ENCODE measurements around the gene PRDM16.

PRDM16 gene

DNA sequence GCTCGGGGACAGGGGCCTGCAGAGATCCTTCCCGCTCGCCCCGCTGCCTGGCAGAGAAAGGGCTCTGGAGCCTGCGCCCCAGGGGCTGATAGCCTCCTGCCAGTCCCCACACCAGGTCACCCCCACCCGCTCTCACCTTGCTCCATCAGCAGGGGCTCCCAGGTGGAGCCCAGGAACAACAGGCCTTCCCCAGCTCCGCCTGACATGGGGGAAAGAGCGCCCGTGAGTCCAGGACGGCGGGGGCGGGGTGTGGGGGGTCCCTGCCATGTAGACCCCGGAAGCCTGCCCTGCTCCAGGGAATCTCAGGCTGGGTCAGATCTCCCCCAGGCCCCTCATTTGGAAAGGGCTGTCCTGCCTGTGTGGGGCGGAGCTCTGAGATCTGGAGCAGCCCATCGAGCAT is 166.5 kb downstream of the PRDM16 start:
- Histone ChIP-seq H3K27ac (ENCODE audit: low read length) (no peak overlapping the region), H3K4me2 (ENCODE audit: low read depth, low read length) (no peak overlapping the region), H4K20me1 (ENCODE audit: insufficient read depth, low read length) (no peaks in the 10 kb centered on the region), H3K36me3 (replicated peaks; ENCODE audit: insufficient read depth, low read length) (no peaks in the 10 kb centered on the region), H3F3A (ENCODE audit: insufficient read depth, low read length) (no peaks in the 10 kb centered on the region), H3K9ac (ENCODE audit: low read length) (no peak overlapping the region), H3K9me2 (replicated peaks; ENCODE audit: insufficient read depth, low read length) (no peaks in the 10 kb centered on the region), H2AFZ (ENCODE audit: low read length) (no peak overlapping the region), H3K4me3 (ENCODE audit: low read length) (no peak overlapping the region), H3K4me1 (ENCODE audit: low read length) (no peaks in the 10 kb centered on the region), H3K79me2 (ENCODE audit: low read length) (no peaks in the 10 kb centered on the region), H3K27me3 (replicated peaks; ENCODE audit: insufficient read depth, low read length) (peaks cover 95% of the 10 kb centered on the region), H3K9me3 (replicated peaks; ENCODE audit: insufficient read depth, low read length) (no peaks in the 10 kb centered on the region)
- DNase-seq = no peak
- TF ChIP-seq, protein P1, sequence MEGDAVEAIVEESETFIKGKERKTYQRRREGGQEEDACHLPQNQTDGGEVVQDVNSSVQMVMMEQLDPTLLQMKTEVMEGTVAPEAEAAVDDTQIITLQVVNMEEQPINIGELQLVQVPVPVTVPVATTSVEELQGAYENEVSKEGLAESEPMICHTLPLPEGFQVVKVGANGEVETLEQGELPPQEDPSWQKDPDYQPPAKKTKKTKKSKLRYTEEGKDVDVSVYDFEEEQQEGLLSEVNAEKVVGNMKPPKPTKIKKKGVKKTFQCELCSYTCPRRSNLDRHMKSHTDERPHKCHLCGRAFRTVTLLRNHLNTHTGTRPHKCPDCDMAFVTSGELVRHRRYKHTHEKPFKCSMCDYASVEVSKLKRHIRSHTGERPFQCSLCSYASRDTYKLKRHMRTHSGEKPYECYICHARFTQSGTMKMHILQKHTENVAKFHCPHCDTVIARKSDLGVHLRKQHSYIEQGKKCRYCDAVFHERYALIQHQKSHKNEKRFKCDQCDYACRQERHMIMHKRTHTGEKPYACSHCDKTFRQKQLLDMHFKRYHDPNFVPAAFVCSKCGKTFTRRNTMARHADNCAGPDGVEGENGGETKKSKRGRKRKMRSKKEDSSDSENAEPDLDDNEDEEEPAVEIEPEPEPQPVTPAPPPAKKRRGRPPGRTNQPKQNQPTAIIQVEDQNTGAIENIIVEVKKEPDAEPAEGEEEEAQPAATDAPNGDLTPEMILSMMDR (IDR thresholded peaks at IDR 0.05; ENCODE audit: low read length) = no peak
- TF ChIP-seq EZH2phosphoT487 (IDR thresholded peaks at IDR 0.05; ENCODE audit: low read length) (no peak), EZH2 (optimal IDR thresholded peaks at IDR 0.05; ENCODE audit: low read depth, low read length) (no peak)

DNA sequence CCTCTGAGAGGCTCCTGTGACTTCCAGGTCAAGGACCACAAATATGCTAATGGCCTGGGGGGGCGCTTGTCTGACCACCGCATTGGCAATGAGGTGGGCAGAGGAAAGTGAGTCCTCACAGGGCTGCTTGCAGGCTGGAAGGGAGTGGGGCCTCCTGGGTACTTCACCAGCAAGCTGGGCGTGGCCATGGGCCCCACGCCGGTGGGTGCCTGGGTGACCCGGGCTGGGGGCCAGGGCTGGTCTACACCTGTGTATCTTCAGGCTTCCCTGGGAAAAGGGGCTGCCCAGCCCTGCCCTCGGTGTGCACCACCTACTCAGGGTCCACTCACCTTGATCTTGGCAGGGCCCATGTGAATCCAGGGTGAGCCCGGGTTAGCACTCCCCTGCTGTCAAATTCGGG is 167.4 kb downstream of the PRDM16 start:
- H2AFZ ChIP-seq (ENCODE audit: low read length) = no peak overlapping the region

GRCh38 chr1:3236955-3237354 is 168.0 kb downstream of the PRDM16 start:
- H3K4me3 ChIP-seq (ENCODE audit: low read length) = no peak overlapping the region
- H3K27ac ChIP-seq (ENCODE audit: low read length) = no peak overlapping the region
- no peaks in the 10 kb centered on the region for H3F3A ChIP-seq (ENCODE audit: insufficient read depth, low read length)
- no peak overlapping the region for H3K4me2 ChIP-seq (ENCODE audit: low read depth, low read length)
- H3K9me2 ChIP-seq (replicated peaks; ENCODE audit: insufficient read depth, low read length) = no peaks in the 10 kb centered on the region
- no peak for TF ChIP-seq EZH2 (optimal IDR thresholded peaks at IDR 0.05; ENCODE audit: low read depth, low read length)
- H2AFZ ChIP-seq (ENCODE audit: low read length) = no peak overlapping the region
- H3K9me3 ChIP-seq (replicated peaks; ENCODE audit: insufficient read depth, low read length) = no peaks in the 10 kb centered on the region
- no peaks in the 10 kb centered on the region for H3K79me2 ChIP-seq (ENCODE audit: low read length)
- H3K4me1 ChIP-seq (ENCODE audit: low read length) = no peaks in the 10 kb centered on the region
- no peaks in the 10 kb centered on the region for H3K36me3 ChIP-seq (replicated peaks; ENCODE audit: insufficient read depth, low read length)
- no peak overlapping the region for H3K9ac ChIP-seq (ENCODE audit: low read length)
- H3K27me3 ChIP-seq (replicated peaks; ENCODE audit: insufficient read depth, low read length) = peaks cover 95% of the 10 kb centered on the region
- no peak for DNase-seq
- no peaks in the 10 kb centered on the region for H4K20me1 ChIP-seq (ENCODE audit: insufficient read depth, low read length)

More for the DNA sequence above, 167.4 kb downstream of the PRDM16 start:
- TF ChIP-seq, protein P1 (IDR thresholded peaks at IDR 0.05; ENCODE audit: low read length) = no peak
- TF ChIP-seq EZH2 (optimal IDR thresholded peaks at IDR 0.05; ENCODE audit: low read depth, low read length) = no peak
- TF ChIP-seq EZH2phosphoT487 (IDR thresholded peaks at IDR 0.05; ENCODE audit: low read length) = no peak
- Histone ChIP-seq H3K4me1 (ENCODE audit: low read length) (no peaks in the 10 kb centered on the region), H3K36me3 (replicated peaks; ENCODE audit: insufficient read depth, low read length) (no peaks in the 10 kb centered on the region), H4K20me1 (ENCODE audit: insufficient read depth, low read length) (no peaks in the 10 kb centered on the region), H3K4me3 (ENCODE audit: low read length) (no peak overlapping the region), H3K4me2 (ENCODE audit: low read depth, low read length) (no peak overlapping the region), H3K27me3 (replicated peaks; ENCODE audit: insufficient read depth, low read length) (peaks cover 95% of the 10 kb centered on the region), H3K9me2 (replicated peaks; ENCODE audit: insufficient read depth, low read length) (no peaks in the 10 kb centered on the region), H3F3A (ENCODE audit: insufficient read depth, low read length) (no peaks in the 10 kb centered on the region), H3K79me2 (ENCODE audit: low read length) (no peaks in the 10 kb centered on the region), H3K9me3 (replicated peaks; ENCODE audit: insufficient read depth, low read length) (no peaks in the 10 kb centered on the region), H3K27ac (ENCODE audit: low read length) (no peak overlapping the region), H3K9ac (ENCODE audit: low read length) (no peak overlapping the region)
- no peak for DNase-seq

DNA sequence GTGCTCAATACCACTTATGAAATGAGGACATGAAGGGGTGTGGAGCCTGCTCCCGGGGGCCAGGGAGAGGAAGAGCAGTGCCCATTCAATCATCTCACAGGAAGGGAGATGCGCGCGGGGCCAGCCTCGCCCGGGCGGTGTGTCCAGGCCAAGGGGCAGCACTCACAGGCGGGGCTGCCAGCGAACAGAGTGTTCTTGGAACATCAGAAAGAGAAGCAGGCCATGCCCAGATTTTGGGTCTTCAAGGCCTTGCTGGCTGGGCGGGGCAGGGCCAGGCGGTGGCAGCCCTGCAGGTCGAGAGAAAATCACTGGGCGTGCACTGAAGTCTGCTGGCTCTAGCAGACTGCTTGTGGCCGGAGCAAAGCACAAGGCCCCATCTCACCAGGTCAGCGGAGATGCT is 168.6 kb downstream of the PRDM16 start:
- Histone ChIP-seq H2AFZ (ENCODE audit: low read length) (no peak overlapping the region), H3K4me2 (ENCODE audit: low read depth, low read length) (no peak overlapping the region), H3K79me2 (ENCODE audit: low read length) (no peaks in the 10 kb centered on the region), H3K27me3 (replicated peaks; ENCODE audit: insufficient read depth, low read length) (peaks cover 95% of the 10 kb centered on the region), H3K36me3 (replicated peaks; ENCODE audit: insufficient read depth, low read length) (no peaks in the 10 kb centered on the region), H3K9me3 (replicated peaks; ENCODE audit: insufficient read depth, low read length) (no peaks in the 10 kb centered on the region), H3K9me2 (replicated peaks; ENCODE audit: insufficient read depth, low read length) (no peaks in the 10 kb centered on the region), H3K27ac (ENCODE audit: low read length) (no peak overlapping the region), H4K20me1 (ENCODE audit: insufficient read depth, low read length) (no peaks in the 10 kb centered on the region), H3K9ac (ENCODE audit: low read length) (no peak overlapping the region), H3K4me3 (ENCODE audit: low read length) (no peak overlapping the region), H3F3A (ENCODE audit: insufficient read depth, low read length) (no peaks in the 10 kb centered on the region), H3K4me1 (ENCODE audit: low read length) (peaks cover 4% of the 10 kb centered on the region)
- TF ChIP-seq EZH2 (optimal IDR thresholded peaks at IDR 0.05; ENCODE audit: low read depth, low read length) = no peak
- TF ChIP-seq, protein P1 (IDR thresholded peaks at IDR 0.05; ENCODE audit: low read length) = no peak
- TF ChIP-seq EZH2phosphoT487 (IDR thresholded peaks at IDR 0.05; ENCODE audit: low read length) = no peak
- no peak for DNase-seq
